Glutamatergic neuron (in vitro differentiated cells): ENCODE results near the gene PCK2. TPM values are rescaled to one million over a fixed set of nuclear protein-coding genes. Genes with fewer than 3 reads are reported as not detected.
A peak's percentile ranks its signal among the peaks of the same experiment; 100 is the strongest.

ENCODE experiments used
- DNase-seq: peaks from one replicate; pipeline ENCODE4 v3.0.0; 2022
- H3K27ac Mint-ChIP-seq: one replicate; pipeline ENCODE4 v1.8.0; 2020; ENCODE audit warnings: mild to moderate bottlenecking, mixed read lengths, inconsistent platforms; ENCODE audit not compliant: unreplicated experiment
- H3K27me3 Mint-ChIP-seq: one replicate; pipeline ENCODE4 v1.8.0; 2020; ENCODE audit warnings: mild to moderate bottlenecking, moderate library complexity, mixed read lengths, inconsistent platforms; ENCODE audit not compliant: unreplicated experiment
- H3K36me3 Mint-ChIP-seq: one replicate; pipeline ENCODE4 v1.8.0; 2020; ENCODE audit warnings: mild to moderate bottlenecking, mixed read lengths, inconsistent platforms; ENCODE audit not compliant: unreplicated experiment
- H3K4me1 Mint-ChIP-seq: one replicate; pipeline ENCODE4 v1.8.0; 2020; ENCODE audit warnings: mild to moderate bottlenecking, low read depth, mixed read lengths, inconsistent platforms; ENCODE audit not compliant: unreplicated experiment
- H3K4me3 Mint-ChIP-seq: one replicate; pipeline ENCODE4 v1.8.0; 2020; ENCODE audit warnings: mild to moderate bottlenecking, mixed read lengths, inconsistent platforms; ENCODE audit not compliant: unreplicated experiment
- H3K9me3 Mint-ChIP-seq: one replicate; pipeline ENCODE4 v1.8.0; 2020; ENCODE audit warnings: mild to moderate bottlenecking, moderate library complexity, mixed read lengths, inconsistent platforms; ENCODE audit not compliant: unreplicated experiment
- total RNA-seq: library from RNA; stranded (reverse); fragmentation: NEBNext Ultra II Directional; extraction: Animal tissue kit (Norgen Biotek cat#: 25700); gene quantifications from one replicate; pipeline ENCODE4 v1.2.1, GENCODE V29; 2021; ENCODE audit not compliant: unreplicated experiment
- TF ChIP-seq, protein P1 (sequence below): fragments of 200-600 bp; sonication (generic); IDR thresholded peaks from one replicate; pipeline ENCODE4 v1.5.0; 2021; ENCODE audit not compliant: partially characterized antibody, unreplicated experiment

PCK2 gene
- total RNA-seq, 1 donor from 2014 or later = 99.9 TPM

DNA sequence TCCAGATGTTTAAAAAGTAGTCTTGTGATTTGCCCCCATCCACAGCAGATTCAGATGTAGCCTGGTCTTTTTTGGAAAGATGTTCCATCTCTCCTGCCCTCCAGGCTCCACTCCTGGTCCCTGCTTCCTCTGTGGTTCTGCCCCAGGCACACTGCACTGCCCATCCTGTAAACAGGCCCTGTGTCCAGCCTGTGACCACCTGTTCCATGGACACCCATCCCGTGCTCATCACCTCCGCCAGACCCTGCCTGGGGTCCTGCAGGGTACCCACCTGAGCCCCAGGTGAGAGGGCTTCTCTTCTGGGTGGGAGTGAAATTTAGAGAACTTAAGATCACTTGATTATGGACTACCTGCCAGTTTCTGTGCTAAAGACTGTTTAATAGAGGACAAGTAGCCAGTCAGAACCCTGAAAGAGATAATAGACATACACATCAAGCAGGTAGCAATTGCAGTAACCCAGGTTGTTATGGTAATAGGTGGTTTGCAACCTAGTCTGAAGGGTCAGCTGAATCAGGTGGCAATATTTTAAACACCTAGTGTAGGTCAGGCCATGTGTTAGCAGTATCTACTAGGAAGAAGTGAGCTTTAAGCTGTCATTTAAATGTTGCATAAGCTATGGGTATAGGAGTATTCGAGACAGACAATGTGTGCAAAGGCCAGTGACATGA is 55.3 kb downstream of the PCK2 start:
- Mint-ChIP-seq H3K27me3 (peaks cover 4% of the 10 kb centered on the region), H3K9me3 (peaks cover 4% of the 10 kb centered on the region), H3K27ac (peak overlapping the region; percentile 38), H3K4me1 (peaks cover 9% of the 10 kb centered on the region), H3K4me3 (peak overlapping the region; percentile 90), H3K36me3 (no peaks in the 10 kb centered on the region)
- TF ChIP-seq, protein P1, sequence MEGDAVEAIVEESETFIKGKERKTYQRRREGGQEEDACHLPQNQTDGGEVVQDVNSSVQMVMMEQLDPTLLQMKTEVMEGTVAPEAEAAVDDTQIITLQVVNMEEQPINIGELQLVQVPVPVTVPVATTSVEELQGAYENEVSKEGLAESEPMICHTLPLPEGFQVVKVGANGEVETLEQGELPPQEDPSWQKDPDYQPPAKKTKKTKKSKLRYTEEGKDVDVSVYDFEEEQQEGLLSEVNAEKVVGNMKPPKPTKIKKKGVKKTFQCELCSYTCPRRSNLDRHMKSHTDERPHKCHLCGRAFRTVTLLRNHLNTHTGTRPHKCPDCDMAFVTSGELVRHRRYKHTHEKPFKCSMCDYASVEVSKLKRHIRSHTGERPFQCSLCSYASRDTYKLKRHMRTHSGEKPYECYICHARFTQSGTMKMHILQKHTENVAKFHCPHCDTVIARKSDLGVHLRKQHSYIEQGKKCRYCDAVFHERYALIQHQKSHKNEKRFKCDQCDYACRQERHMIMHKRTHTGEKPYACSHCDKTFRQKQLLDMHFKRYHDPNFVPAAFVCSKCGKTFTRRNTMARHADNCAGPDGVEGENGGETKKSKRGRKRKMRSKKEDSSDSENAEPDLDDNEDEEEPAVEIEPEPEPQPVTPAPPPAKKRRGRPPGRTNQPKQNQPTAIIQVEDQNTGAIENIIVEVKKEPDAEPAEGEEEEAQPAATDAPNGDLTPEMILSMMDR = no peak
- no peak for DNase-seq

DNA sequence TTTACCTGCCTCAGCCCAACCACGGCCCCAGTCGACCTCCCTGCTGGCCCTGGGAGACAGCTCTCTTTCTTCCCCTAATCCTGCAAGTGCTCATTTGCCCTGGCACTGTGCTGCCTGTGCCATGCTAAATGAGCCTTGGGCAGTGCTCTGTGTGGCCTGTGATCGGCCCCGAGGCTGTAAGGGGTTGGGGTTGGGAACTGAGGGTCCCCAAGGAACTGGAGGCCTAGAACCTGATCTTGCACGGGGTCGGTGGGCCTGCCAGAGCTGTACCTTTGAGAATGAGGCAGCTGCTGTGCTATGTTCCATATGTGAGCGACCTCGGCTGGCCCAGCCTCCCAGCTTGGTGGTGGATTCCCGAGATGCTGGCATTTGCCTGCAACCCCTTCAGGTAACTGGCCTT is 56.0 kb downstream of the PCK2 start:
- Mint-ChIP-seq H3K4me1 (peaks cover 13% of the 10 kb centered on the region), H3K27ac (peak overlapping the region; percentile 70), H3K9me3 (peaks cover 4% of the 10 kb centered on the region), H3K27me3 (peaks cover 4% of the 10 kb centered on the region), H3K4me3 (no peak overlapping the region), H3K36me3 (no peaks in the 10 kb centered on the region)
- DNase-seq = no peak
- TF ChIP-seq, protein P1 = no peak

DNA sequence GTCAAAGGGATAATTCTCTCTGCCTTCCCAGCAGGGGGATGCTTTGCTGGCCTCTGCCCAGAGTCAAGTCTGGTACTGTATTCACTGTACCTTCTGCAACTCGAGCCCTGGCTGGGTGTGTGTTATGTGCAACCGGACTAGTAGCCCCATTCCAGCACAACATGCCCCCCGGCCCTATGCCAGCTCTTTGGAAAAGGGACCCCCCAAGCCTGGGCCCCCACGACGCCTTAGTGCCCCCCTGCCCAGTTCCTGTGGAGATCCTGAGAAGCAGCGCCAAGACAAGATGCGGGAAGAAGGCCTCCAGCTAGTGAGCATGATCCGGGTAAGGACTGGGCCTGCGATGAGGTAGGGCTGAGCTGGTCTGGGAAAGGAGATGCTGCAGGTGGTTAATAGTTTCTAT is 56.5 kb downstream of the PCK2 start:
- no peaks in the 10 kb centered on the region for H3K36me3 Mint-ChIP-seq
- peaks cover 5% of the 10 kb centered on the region for H3K27me3 Mint-ChIP-seq
- peak overlapping the region; percentile 70 for H3K27ac Mint-ChIP-seq
- TF ChIP-seq, protein P1 = no peak
- no peak overlapping the region for H3K4me3 Mint-ChIP-seq
- H3K4me1 Mint-ChIP-seq = peaks cover 13% of the 10 kb centered on the region
- peaks cover 4% of the 10 kb centered on the region for H3K9me3 Mint-ChIP-seq
- no peak for DNase-seq

DNA sequence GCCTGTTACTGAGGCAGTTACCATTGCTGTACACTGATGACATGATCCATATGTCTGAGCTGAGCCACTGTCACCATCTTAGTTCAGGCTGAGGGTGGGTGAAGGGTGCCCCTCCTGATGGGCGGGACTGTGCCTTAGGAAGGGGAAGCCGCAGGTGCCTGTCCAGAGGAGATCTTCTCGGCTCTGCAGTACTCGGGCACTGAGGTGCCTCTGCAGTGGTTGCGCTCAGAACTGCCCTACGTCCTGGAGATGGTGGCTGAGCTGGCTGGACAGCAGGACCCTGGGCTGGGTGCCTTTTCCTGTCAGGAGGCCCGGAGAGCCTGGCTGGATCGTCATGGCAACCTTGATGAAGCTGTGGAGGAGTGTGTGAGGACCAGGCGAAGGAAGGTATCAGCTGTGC is 56.9 kb downstream of the PCK2 start:
- H3K4me3 Mint-ChIP-seq = no peak overlapping the region
- H3K9me3 Mint-ChIP-seq = peaks cover 4% of the 10 kb centered on the region
- no peaks in the 10 kb centered on the region for H3K36me3 Mint-ChIP-seq
- peak overlapping the region; percentile 43 for H3K27ac Mint-ChIP-seq
- no peak for DNase-seq
- H3K4me1 Mint-ChIP-seq = peaks cover 10% of the 10 kb centered on the region
- TF ChIP-seq, protein P1 = no peak
- peaks cover 7% of the 10 kb centered on the region for H3K27me3 Mint-ChIP-seq

DNA sequence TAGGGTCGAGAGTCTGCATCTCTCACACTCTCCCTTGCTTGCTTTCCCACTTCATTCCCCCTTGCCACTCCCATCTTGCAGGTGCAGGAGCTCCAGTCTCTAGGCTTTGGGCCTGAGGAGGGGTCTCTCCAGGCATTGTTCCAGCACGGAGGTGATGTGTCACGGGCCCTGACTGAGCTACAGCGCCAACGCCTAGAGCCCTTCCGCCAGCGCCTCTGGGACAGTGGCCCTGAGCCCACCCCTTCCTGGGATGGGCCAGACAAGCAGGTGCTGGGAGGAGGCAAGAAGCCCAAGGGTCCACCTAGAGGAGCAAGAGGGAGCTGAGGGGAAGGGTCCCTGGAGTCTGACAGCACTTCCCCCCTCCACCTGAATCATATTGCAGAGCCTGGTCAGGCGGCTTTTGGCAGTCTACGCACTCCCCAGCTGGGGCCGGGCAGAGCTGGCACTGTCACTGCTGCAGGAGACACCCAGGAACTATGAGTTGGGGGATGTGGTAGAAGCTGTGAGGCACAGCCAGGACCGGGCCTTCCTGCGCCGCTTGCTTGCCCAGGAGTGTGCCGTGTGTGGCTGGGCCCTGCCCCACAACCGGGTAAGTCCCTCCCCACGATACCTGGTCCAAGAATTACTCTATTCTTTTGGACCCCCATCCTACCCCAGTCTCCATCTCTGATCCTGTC is 57.4 kb downstream of the PCK2 start:
- TF ChIP-seq, protein P1 = no peak
- peaks cover 7% of the 10 kb centered on the region for H3K27me3 Mint-ChIP-seq
- H3K4me3 Mint-ChIP-seq = no peak overlapping the region
- no peak for DNase-seq
- H3K27ac Mint-ChIP-seq = peak overlapping the region; percentile 33
- peaks cover 8% of the 10 kb centered on the region for H3K4me1 Mint-ChIP-seq
- peaks cover 4% of the 10 kb centered on the region for H3K9me3 Mint-ChIP-seq
- H3K36me3 Mint-ChIP-seq = no peaks in the 10 kb centered on the region
